ENCODE data around the gene CHSY1. TPM values are rescaled to one million over a fixed set of nuclear protein-coding genes. Genes with fewer than 3 reads are reported as not detected.

Gene CHSY1
- total RNA-seq, 2 experiments from 2014 or later: 32.5 to 39.6 TPM

- peaks cover 3% of the 10 kb centered on the region for H3K4me1 Mint-ChIP-seq
- H3K9me3 Mint-ChIP-seq: no peaks in the 10 kb centered on the region
- ChIA-PET CTCF (interaction anchor here (1.1 kb wide), 2 partner anchors 11 to 21 kb away, joined by 3 to 4 read pairs; no protein-coding TSS in a partner anchor), POLR2A (no interaction called here)
- DNase-seq: no peak
- no peak overlapping the region for H3K4me3 Mint-ChIP-seq
- H3K27me3 Mint-ChIP-seq: peaks cover 3% of the 10 kb centered on the region
- peaks cover 4% of the 10 kb centered on the region for H3K36me3 Mint-ChIP-seq (ENCODE audit: low read depth)
- no peak overlapping the region for H3K27ac Mint-ChIP-seq
These were observed 13.2 kb upstream of the CHSY1 start for GRCh38 chr15:101264911-101265641.

- Mint-ChIP-seq H3K4me1 (peaks cover 3% of the 10 kb centered on the region), H3K4me3 (no peak overlapping the region), H3K27me3 (peaks cover 9% of the 10 kb centered on the region), H3K9me3 (no peaks in the 10 kb centered on the region), H3K27ac (no peak overlapping the region), H3K36me3 (ENCODE audit: low read depth) (no peaks in the 10 kb centered on the region)
- no peak for DNase-seq
- ChIA-PET CTCF (interaction anchor here (1.4 kb wide), 1 partner anchor 176 kb away, joined by 5 read pairs; no protein-coding TSS in a partner anchor), POLR2A (interaction anchor here (2.3 kb wide), 1 partner anchor 257 kb away, joined by 4 read pairs; no protein-coding TSS in a partner anchor)
These were observed 12.2 kb upstream of the CHSY1 start for GRCh38 chr15:101264011-101264410.

- Mint-ChIP-seq H3K27ac (no peak overlapping the region), H3K4me1 (peaks cover 6% of the 10 kb centered on the region), H3K9me3 (no peaks in the 10 kb centered on the region), H3K4me3 (no peak overlapping the region), H3K36me3 (ENCODE audit: low read depth) (no peaks in the 10 kb centered on the region), H3K27me3 (peaks cover 15% of the 10 kb centered on the region)
- POLR2A ChIA-PET: interaction anchor here (2.3 kb wide), 1 partner anchor 256 kb away, joined by 4 read pairs; no protein-coding TSS in a partner anchor
- no peak for DNase-seq
- CTCF ChIA-PET: interaction anchor here (0.5 to 2.1 kb wide), 2 partner anchors 27 to 177 kb away, joined by 3 to 4 read pairs; no protein-coding TSS in a partner anchor
These were observed 10.7 kb upstream of the CHSY1 start for GRCh38 chr15:101262551-101262950.

- Mint-ChIP-seq H3K4me1 (peaks cover 30% of the 10 kb centered on the region), H3K36me3 (ENCODE audit: low read depth) (no peaks in the 10 kb centered on the region), H3K27ac (no peak overlapping the region), H3K9me3 (no peaks in the 10 kb centered on the region), H3K27me3 (peaks cover 15% of the 10 kb centered on the region), H3K4me3 (no peak overlapping the region)
- POLR2A ChIA-PET: interaction anchor here (0.6 kb wide), 1 partner anchor 10 kb away, joined by 5 read pairs; no protein-coding TSS in a partner anchor
- CTCF ChIA-PET: interaction anchor here (0.6 to 4.7 kb wide), 19 partner anchors 8 to 250 kb away, joined by 3 to 43 read pairs (median 6); no protein-coding TSS in a partner anchor
- DNase-seq: peak; percentile 63
These were observed 6.6 kb upstream of the CHSY1 start for GRCh38 chr15:101258238-101259144.

GRCh38 chr15:101256757-101257156 lies 4.9 kb upstream of the CHSY1 start:
- ChIA-PET CTCF (interaction anchor here (1.6 to 4.7 kb wide), 7 partner anchors 11 to 249 kb away, joined by 5 to 43 read pairs (median 13); no protein-coding TSS in a partner anchor), POLR2A (no interaction called here)
- Mint-ChIP-seq H3K27ac (no peak overlapping the region), H3K27me3 (peaks cover 15% of the 10 kb centered on the region), H3K4me1 (peaks cover 42% of the 10 kb centered on the region), H3K36me3 (ENCODE audit: low read depth) (no peaks in the 10 kb centered on the region), H3K9me3 (no peaks in the 10 kb centered on the region), H3K4me3 (no peak overlapping the region)
- DNase-seq: peak; percentile 41

GRCh38 chr15:101255615-101256241 lies 3.9 kb upstream of the CHSY1 start:
- DNase-seq: no peak
- Mint-ChIP-seq H3K4me3 (no peak overlapping the region), H3K27me3 (peaks cover 15% of the 10 kb centered on the region), H3K36me3 (ENCODE audit: low read depth) (peaks cover 1% of the 10 kb centered on the region), H3K9me3 (no peaks in the 10 kb centered on the region), H3K27ac (no peak overlapping the region), H3K4me1 (peaks cover 42% of the 10 kb centered on the region)
- ChIA-PET CTCF (interaction anchor here (0.7 to 4.7 kb wide), 13 partner anchors 11 to 338 kb away, joined by 3 to 43 read pairs (median 6); no protein-coding TSS in a partner anchor), POLR2A (no interaction called here)

- no peak overlapping the region for H3K27ac Mint-ChIP-seq
- no peak overlapping the region for H3K4me3 Mint-ChIP-seq
- peaks cover 49% of the 10 kb centered on the region for H3K4me1 Mint-ChIP-seq
- peaks cover 8% of the 10 kb centered on the region for H3K36me3 Mint-ChIP-seq (ENCODE audit: low read depth)
- POLR2A ChIA-PET: no interaction called here
- no peak for DNase-seq
- H3K27me3 Mint-ChIP-seq: peaks cover 12% of the 10 kb centered on the region
- H3K9me3 Mint-ChIP-seq: no peaks in the 10 kb centered on the region
- CTCF ChIA-PET: interaction anchor here (1.3 to 4.7 kb wide), 8 partner anchors 10 to 247 kb away, joined by 3 to 43 read pairs (median 4); no protein-coding TSS in a partner anchor
These were observed 3.2 kb upstream of the CHSY1 start for GRCh38 chr15:101255051-101255395.

- Mint-ChIP-seq H3K9me3 (no peaks in the 10 kb centered on the region), H3K36me3 (ENCODE audit: low read depth) (peaks cover 8% of the 10 kb centered on the region), H3K27ac (no peak overlapping the region)
These were observed 2.6 kb upstream of the CHSY1 start for GRCh38 chr15:101254157-101255050.

GRCh38 chr15:101252836-101253235 lies 988 bp upstream of the CHSY1 start:
- Mint-ChIP-seq H3K4me1 (peaks cover 64% of the 10 kb centered on the region), H3K9me3 (no peaks in the 10 kb centered on the region), H3K4me3 (peak overlapping the region; percentile 89), H3K36me3 (ENCODE audit: low read depth) (peaks cover 14% of the 10 kb centered on the region), H3K27ac (peak overlapping the region; percentile 97), H3K27me3 (no peaks in the 10 kb centered on the region)
- DNase-seq: no peak
- ChIA-PET CTCF (interaction anchor here (0.9 to 2.2 kb wide), 7 partner anchors 10 to 245 kb away, joined by 3 to 10 read pairs (median 4); no protein-coding TSS in a partner anchor), POLR2A (no interaction called here)

More at GRCh38 chr15:101254157-101255050, 2.6 kb upstream of the CHSY1 start:
- DNase-seq: no peak
- POLR2A ChIA-PET: no interaction called here
- H3K4me3 Mint-ChIP-seq: no peak overlapping the region
- peaks cover 9% of the 10 kb centered on the region for H3K27me3 Mint-ChIP-seq
- CTCF ChIA-PET: interaction anchor here (1.3 to 4.7 kb wide), 7 partner anchors 10 to 246 kb away, joined by 3 to 43 read pairs (median 6); no protein-coding TSS in a partner anchor
- H3K4me1 Mint-ChIP-seq: peaks cover 55% of the 10 kb centered on the region

GRCh38 chr15:101250873-101251829 lies 697 bp downstream of the CHSY1 start:
- Mint-ChIP-seq H3K9me3 (no peaks in the 10 kb centered on the region), H3K4me3 (peak overlapping the region; percentile 89), H3K27ac (peak overlapping the region; percentile 91), H3K36me3 (ENCODE audit: low read depth) (peaks cover 22% of the 10 kb centered on the region), H3K27me3 (no peaks in the 10 kb centered on the region), H3K4me1 (peaks cover 75% of the 10 kb centered on the region)
- no peak for DNase-seq
- ChIA-PET CTCF (interaction anchor here (0.5 to 2.2 kb wide), 13 partner anchors 8 to 243 kb away, joined by 3 to 10 read pairs (median 4); no protein-coding TSS in a partner anchor), POLR2A (interaction anchor here (1.0 kb wide), 1 partner anchor 139 kb away, joined by 3 read pairs; no protein-coding TSS in a partner anchor)

Measured in activated CD4-positive, alpha-beta T cell treated with anti-CD3 and anti-CD28 coated beads, Interleukin-2, amount 10 ng/mL, durations not matched to agents 7 days and 5 days (primary cell).